H9 (cell line): ENCODE data around the gene NUP58. TPM values are rescaled to one million over a fixed set of nuclear protein-coding genes. Genes with fewer than 3 reads are reported as not detected.

ENCODE experiments used
- DNase-seq: peaks from one replicate; pipeline ENCODE4 v3.0.0-alpha.2; 2017
- H2AFZ ChIP-seq: one replicate; pipeline ENCODE4 v1.6.1; 2013; ENCODE audit warnings: mild to moderate bottlenecking, low read length, control low read depth, moderate library complexity
- H2AK5ac ChIP-seq: 2 replicates; pipeline ENCODE4 v1.6.1; 2013; ENCODE audit warnings: low read length, control low read depth, mixed read lengths; ENCODE audit not compliant: insufficient read length
- H2BK120ac ChIP-seq: one replicate; pipeline ENCODE4 v1.6.1; 2013; ENCODE audit warnings: low read depth, mild to moderate bottlenecking, low read length, control low read depth, inconsistent platforms; ENCODE audit not compliant: poor library complexity, severe bottlenecking
- H2BK12ac ChIP-seq: 2 replicates; pipeline ENCODE4 v1.6.1; 2013; ENCODE audit warnings: low read length, control low read depth, mixed read lengths, low read depth; ENCODE audit not compliant: insufficient read length
- H2BK15ac ChIP-seq: 2 replicates; pipeline ENCODE4 v1.6.1; 2013; ENCODE audit warnings: low read depth, low read length, control low read depth
- H2BK20ac ChIP-seq: one replicate; pipeline ENCODE4 v1.6.1; 2013; ENCODE audit warnings: low read depth, mild to moderate bottlenecking, low read length, control low read depth, inconsistent platforms; ENCODE audit not compliant: poor library complexity, severe bottlenecking
- H2BK5ac ChIP-seq: 2 replicates; pipeline ENCODE4 v1.6.1; 2013; ENCODE audit warnings: low read length, control low read depth, mixed read lengths; ENCODE audit not compliant: insufficient read length
- H3K14ac ChIP-seq: 2 replicates; pipeline ENCODE4 v1.6.1; 2013; ENCODE audit warnings: low read length, control low read depth; ENCODE audit not compliant: insufficient read depth
- H3K18ac ChIP-seq: 2 replicates; pipeline ENCODE4 v1.6.1; 2013; ENCODE audit warnings: low read depth, mild to moderate bottlenecking, mixed read lengths, low read length, control low read depth; ENCODE audit not compliant: insufficient read length
- H3K23ac ChIP-seq: 2 replicates; pipeline ENCODE4 v1.6.1; 2013; ENCODE audit warnings: low read length, control low read depth, mixed read lengths, low read depth; ENCODE audit not compliant: insufficient read length
- H3K23me2 ChIP-seq: 2 replicates; pipeline ENCODE4 v1.6.1; 2013; ENCODE audit warnings: low read depth, mild to moderate bottlenecking, mixed read lengths, low read length, control low read depth; ENCODE audit not compliant: insufficient read length, poor library complexity, severe bottlenecking
- H3K27ac ChIP-seq: 2 replicates; pipeline ENCODE4 v1.5.1; 2013; ENCODE audit warnings: low read length, control low read depth, mixed read lengths, low read depth; ENCODE audit not compliant: insufficient read length
- H3K27me3 ChIP-seq: 2 replicates; pipeline ENCODE4 v1.6.1; 2013; ENCODE audit warnings: low read length, control low read depth, inconsistent platforms; ENCODE audit not compliant: insufficient read depth
- H3K4ac ChIP-seq: 2 replicates; pipeline ENCODE4 v1.6.1; 2013; ENCODE audit warnings: low read depth, mild to moderate bottlenecking, control low read depth, inconsistent platforms, low read length, moderate library complexity
- H3K4me1 ChIP-seq: 2 replicates; pipeline ENCODE4 v1.6.1; 2013; ENCODE audit warnings: low read length, control low read depth, inconsistent platforms; ENCODE audit not compliant: insufficient read depth
- H3K4me2 ChIP-seq: 2 replicates; pipeline ENCODE4 v1.6.1; 2013; ENCODE audit warnings: low read length, control low read depth, mixed read lengths; ENCODE audit not compliant: insufficient read length, insufficient read depth
- H3K56ac ChIP-seq: 2 replicates; pipeline ENCODE4 v1.6.1; 2013; ENCODE audit warnings: low read depth, mild to moderate bottlenecking, mixed read lengths, low read length, control low read depth; ENCODE audit not compliant: insufficient read length
- H3K79me1 ChIP-seq: 2 replicates; pipeline ENCODE4 v1.6.1; 2013; ENCODE audit warnings: low read depth, mild to moderate bottlenecking, moderate library complexity, low read length, control low read depth, inconsistent platforms; ENCODE audit not compliant: insufficient read depth, poor library complexity, severe bottlenecking
- H3K79me2 ChIP-seq: 2 replicates; pipeline ENCODE4 v1.6.1; 2013; ENCODE audit warnings: low read length, control low read depth, inconsistent platforms; ENCODE audit not compliant: insufficient read depth
- H3K9ac ChIP-seq: 2 replicates; pipeline ENCODE4 v1.6.1; 2013; ENCODE audit warnings: low read length, control low read depth, mixed read lengths; ENCODE audit not compliant: insufficient read length; ENCODE audit errors: extremely low read depth
- H3K9me3 ChIP-seq: one replicate; pipeline ENCODE4 v1.6.1; 2013; ENCODE audit warnings: low read depth, low read length, inconsistent platforms; ENCODE audit not compliant: control insufficient read depth
- H3T11ph ChIP-seq: one replicate; pipeline ENCODE4 v1.6.1; 2013; ENCODE audit warnings: mild to moderate bottlenecking, low read length, control low read depth, inconsistent platforms
- H4K20me1 ChIP-seq: one replicate; pipeline ENCODE4 v1.6.1; 2013; ENCODE audit not compliant: control insufficient read depth, insufficient read length, insufficient read depth
- H4K5ac ChIP-seq: 2 replicates; pipeline ENCODE4 v1.6.1; 2013; ENCODE audit warnings: low read depth, mild to moderate bottlenecking, mixed read lengths, low read length, control low read depth; ENCODE audit not compliant: insufficient read length
- H4K8ac ChIP-seq: replicated peaks from 2 replicates; pipeline ENCODE4 v1.6.1; 2013; ENCODE audit warnings: low read length, control low read depth, mixed read lengths, low read depth; ENCODE audit not compliant: insufficient read length
- H4K91ac ChIP-seq: 2 replicates; pipeline ENCODE4 v1.6.1; 2013; ENCODE audit warnings: low read depth, mild to moderate bottlenecking, moderate library complexity, mixed read lengths, low read length, control low read depth; ENCODE audit not compliant: insufficient read length
- H3K27ac Mint-ChIP-seq, 3 experiments: 2 replicates in 2 of 3; 3 replicates in 1 of 3; pipeline ENCODE4 v1.8.0; 2020 to 2021; ENCODE audit warnings: mixed read lengths in 3 of 3, mild to moderate bottlenecking in 1 of 3, moderate library complexity in 1 of 3
- H3K27me3 Mint-ChIP-seq: 2 replicates; pipeline ENCODE4 v1.8.0; 2021; ENCODE audit warnings: low read depth, mild to moderate bottlenecking, moderate library complexity, mixed read lengths
- H3K36me3 Mint-ChIP-seq, 3 experiments: 2 replicates in 2 of 3; 3 replicates in 1 of 3; pipeline ENCODE4 v1.8.0; 2020 to 2021; ENCODE audit warnings: low read depth in 3 of 3, mixed read lengths in 3 of 3; ENCODE audit not compliant: insufficient read depth in 1 of 3
- H3K4me1 Mint-ChIP-seq, 2 experiments: 2 replicates each; pipeline ENCODE4 v1.8.0; 2020; ENCODE audit warnings: mixed read lengths in 2 of 2
- H3K4me3 Mint-ChIP-seq, 2 experiments: 2 replicates in 1 of 2; 3 replicates in 1 of 2; pipeline ENCODE4 v1.8.0; 2020 to 2021; ENCODE audit warnings: mild to moderate bottlenecking in 2 of 2, mixed read lengths in 2 of 2, moderate library complexity in 1 of 2
- H3K9me3 Mint-ChIP-seq, 2 experiments: 2 replicates in 1 of 2; 3 replicates in 1 of 2; pipeline ENCODE4 v1.8.0; 2020; ENCODE audit warnings: mild to moderate bottlenecking in 2 of 2, mixed read lengths in 2 of 2, moderate library complexity in 1 of 2
- CTCF ChIP-seq: fragments of 200-600 bp; sonication (generic); conservative IDR thresholded peaks from 3 replicates; pipeline ENCODE4 v1.8.0; 2021; ENCODE audit warnings: antibody characterized with exemption, mild to moderate bottlenecking
- WGBS: extraction: QIAGEN DNeasy Blood & Tissue Kit; methylation state at CpG from one replicate; pipeline ENCODE4 v1.1.7; 2013; ENCODE audit warnings: missing lambda C conversion rate, low lambda C conversion rate, mixed read lengths; ENCODE audit not compliant: insufficient read length; ENCODE audit errors: extremely low coverage; 5-methylcytosine and 5-hydroxymethylcytosine counted together
- total RNA-seq: library from RNA; stranded (reverse); gene quantifications from 2 replicates; pipeline ENCODE4 v1.2.1, GENCODE V29; 2021

NUP58 gene
- total RNA-seq, 1 experiment from 2014 or later: 77.6 TPM

GRCh38 chr13:25252225-25252624 lies 49.2 kb upstream of the NUP58 start:
- Histone ChIP-seq H2BK120ac (no peak overlapping the region), H3K56ac (no peak overlapping the region), H3K18ac (no peak overlapping the region), H3K27me3 (no peaks in the 10 kb centered on the region), H2BK15ac (no peak overlapping the region), H3K23me2 (no peaks in the 10 kb centered on the region), H3K9me3 (no peaks in the 10 kb centered on the region), H2BK5ac (no peak overlapping the region), H4K5ac (no peak overlapping the region), H2AK5ac (no peak overlapping the region), H4K20me1 (no peaks in the 10 kb centered on the region), H2BK20ac (no peak overlapping the region), H2BK12ac (no peak overlapping the region), H3K4me2 (no peak overlapping the region), H3K79me1 (no peaks in the 10 kb centered on the region), H3K9ac (no peak overlapping the region), H2AFZ (no peak overlapping the region), H3K14ac (no peak overlapping the region), H4K91ac (no peak overlapping the region), H3K4me1 (no peaks in the 10 kb centered on the region), H3K27ac (no peak overlapping the region), H3K23ac (no peak overlapping the region), H4K8ac (no peak overlapping the region), H3K79me2 (no peaks in the 10 kb centered on the region), H3T11ph (no peak overlapping the region), H3K4ac (no peak overlapping the region)
- H3K36me3 Mint-ChIP-seq: peaks cover 0 to 4% (median 0%) of the 10 kb centered on the region in 3 experiments; a peak in 2 of 7 replicates
- TF ChIP-seq CTCF: no peak
- H3K27me3 Mint-ChIP-seq: no peaks in the 10 kb centered on the region
- H3K4me1 Mint-ChIP-seq: peaks cover 2% of the 10 kb centered on the region in 2 experiments; a peak in 2 of 4 replicates
- no peaks in the 10 kb centered on the region; a peak in 1 of 5 replicates for H3K9me3 Mint-ChIP-seq
- H3K4me3 Mint-ChIP-seq: no peak overlapping the region
- no peak for DNase-seq
- no CpG with 5 or more reads among the region's 4 CpGs for WGBS
- no peak overlapping the region for H3K27ac Mint-ChIP-seq
